ENCODE measurements around the gene PMEPA1. TPM values are rescaled to one million over a fixed set of nuclear protein-coding genes. Genes with fewer than 3 reads are reported as not detected.

The PMEPA1 gene
- total RNA-seq, 2 experiments from 2014 or later, result 15.7 to 18.0 TPM

DNA sequence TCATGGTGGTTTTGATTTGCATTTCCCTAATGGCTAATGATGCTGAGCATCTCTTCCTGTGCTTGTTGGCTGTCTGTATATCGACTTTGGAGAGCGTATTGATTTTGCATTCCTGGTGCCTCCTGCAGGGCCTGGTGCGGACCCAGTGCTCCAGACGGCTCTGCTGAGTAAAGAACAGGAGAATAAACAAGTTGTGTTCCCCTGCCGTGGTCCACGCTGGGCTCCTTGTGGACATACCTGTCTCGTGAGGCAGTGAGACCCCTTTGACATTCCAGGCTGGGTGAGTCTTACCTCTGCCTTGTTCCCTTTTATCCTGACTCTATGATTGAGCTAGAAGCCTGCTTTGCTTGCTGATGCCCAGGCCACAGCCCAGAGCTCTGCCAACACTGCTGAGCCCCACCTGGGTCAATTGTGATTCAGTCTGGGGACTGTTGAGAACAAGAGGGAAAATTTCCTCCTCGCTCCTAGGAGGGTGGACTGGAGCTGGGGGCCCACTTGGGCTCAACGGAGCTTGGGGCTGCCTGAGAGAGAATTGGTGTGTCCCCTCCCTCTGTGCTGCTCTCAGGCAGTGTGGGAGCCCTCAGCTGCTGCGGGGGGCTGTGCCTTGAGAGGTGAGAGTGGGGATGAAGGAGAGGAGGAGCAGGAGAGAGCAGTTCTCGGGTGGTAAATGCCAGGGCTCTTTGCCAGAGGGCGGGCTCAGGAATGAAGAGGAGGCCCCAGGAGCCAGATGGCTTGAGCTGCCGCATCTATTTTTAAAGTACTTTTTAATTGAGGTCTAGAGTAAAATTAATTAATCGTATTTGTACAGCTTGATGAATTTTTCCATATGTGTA is 43.7 kb upstream of the PMEPA1 start:
- H3K27me3 Mint-ChIP-seq, result peaks cover 40% of the 10 kb centered on the region
- Histone ChIP-seq H3K4me3 (ENCODE audit: low read length) (no peak overlapping the region), H3K4me1 (ENCODE audit: insufficient read depth, low read length) (peaks cover 9% of the 10 kb centered on the region), H3K27me3 (ENCODE audit: control insufficient read depth in 1 of 2, insufficient read depth in 2 of 2, low read length in 2 of 2) (peaks cover 12 to 14% of the 10 kb centered on the region in 2 experiments), H3K36me3 (ENCODE audit: insufficient read depth, low read length) (no peaks in the 10 kb centered on the region), H3K27ac (ENCODE audit: low read depth in 1 of 2, low read length in 2 of 2) (no peak overlapping the region), H3K9me3 (ENCODE audit: control insufficient read depth in 1 of 2, insufficient read depth in 1 of 2, low read length in 2 of 2) (peaks cover 3 to 22% of the 10 kb centered on the region in 2 experiments)
- intact Hi-C loops (cut with DNase I, micrococcal nuclease), result no loop called here
- H3K9me3 Mint-ChIP-seq, result no peaks in the 10 kb centered on the region
- CTCF ChIA-PET, result no interaction called here
- no peaks in the 10 kb centered on the region for H3K36me3 Mint-ChIP-seq (ENCODE audit: low read depth)
- H3K4me1 Mint-ChIP-seq (ENCODE audit: low read depth), result peaks cover 5% of the 10 kb centered on the region
- no peak for DNase-seq
- no peak overlapping the region for H3K27ac Mint-ChIP-seq
- no peak overlapping the region for H3K4me3 Mint-ChIP-seq
- POLR2A ChIA-PET, result no interaction called here
- TF ChIP-seq, protein P1, sequence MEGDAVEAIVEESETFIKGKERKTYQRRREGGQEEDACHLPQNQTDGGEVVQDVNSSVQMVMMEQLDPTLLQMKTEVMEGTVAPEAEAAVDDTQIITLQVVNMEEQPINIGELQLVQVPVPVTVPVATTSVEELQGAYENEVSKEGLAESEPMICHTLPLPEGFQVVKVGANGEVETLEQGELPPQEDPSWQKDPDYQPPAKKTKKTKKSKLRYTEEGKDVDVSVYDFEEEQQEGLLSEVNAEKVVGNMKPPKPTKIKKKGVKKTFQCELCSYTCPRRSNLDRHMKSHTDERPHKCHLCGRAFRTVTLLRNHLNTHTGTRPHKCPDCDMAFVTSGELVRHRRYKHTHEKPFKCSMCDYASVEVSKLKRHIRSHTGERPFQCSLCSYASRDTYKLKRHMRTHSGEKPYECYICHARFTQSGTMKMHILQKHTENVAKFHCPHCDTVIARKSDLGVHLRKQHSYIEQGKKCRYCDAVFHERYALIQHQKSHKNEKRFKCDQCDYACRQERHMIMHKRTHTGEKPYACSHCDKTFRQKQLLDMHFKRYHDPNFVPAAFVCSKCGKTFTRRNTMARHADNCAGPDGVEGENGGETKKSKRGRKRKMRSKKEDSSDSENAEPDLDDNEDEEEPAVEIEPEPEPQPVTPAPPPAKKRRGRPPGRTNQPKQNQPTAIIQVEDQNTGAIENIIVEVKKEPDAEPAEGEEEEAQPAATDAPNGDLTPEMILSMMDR (IDR thresholded peaks at IDR 0.05), result no peak
- ATAC-seq (ENCODE audit: poor library complexity), result no peak

DNA sequence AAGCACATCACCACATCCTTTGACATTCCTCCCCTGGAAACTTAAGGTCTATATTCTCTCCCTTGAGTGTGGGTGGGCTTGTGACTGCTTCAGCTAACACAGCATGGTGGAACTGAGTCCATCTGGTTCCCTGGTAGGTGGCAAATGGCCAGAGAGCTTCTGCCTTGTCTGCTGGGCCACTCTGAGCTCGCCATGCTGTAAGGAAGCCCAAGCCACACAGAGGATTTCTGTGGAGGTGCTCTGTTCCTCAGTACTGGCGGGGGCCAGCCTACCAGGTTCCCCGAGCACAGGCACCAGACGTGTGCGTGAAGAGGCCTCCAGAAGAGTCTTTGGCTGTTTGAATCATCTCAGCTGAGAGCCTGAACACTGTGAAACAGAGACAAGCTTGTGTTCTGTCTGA is 41.6 kb upstream of the PMEPA1 start:
- no peak overlapping the region for H3K27ac ChIP-seq (ENCODE audit: low read depth in 1 of 2, low read length in 2 of 2)
- ChIA-PET CTCF (no interaction called here), POLR2A (no interaction called here)
- intact Hi-C loops (cut with DNase I, micrococcal nuclease), result no loop called here
- no peaks in the 10 kb centered on the region for H3K36me3 ChIP-seq (ENCODE audit: insufficient read depth, low read length)
- Mint-ChIP-seq H3K4me1 (ENCODE audit: low read depth) (peaks cover 9% of the 10 kb centered on the region), H3K27me3 (peaks cover 45% of the 10 kb centered on the region), H3K36me3 (ENCODE audit: low read depth) (no peaks in the 10 kb centered on the region), H3K9me3 (no peaks in the 10 kb centered on the region), H3K27ac (no peak overlapping the region), H3K4me3 (no peak overlapping the region)
- ATAC-seq (ENCODE audit: poor library complexity), result no peak
- no peak for DNase-seq
- TF ChIP-seq, protein P1 (IDR thresholded peaks at IDR 0.05), result no peak
- peaks cover 0 to 18% of the 10 kb centered on the region in 2 experiments for H3K9me3 ChIP-seq (ENCODE audit: control insufficient read depth in 1 of 2, insufficient read depth in 1 of 2, low read length in 2 of 2)
- peaks cover 12 to 18% of the 10 kb centered on the region in 2 experiments for H3K27me3 ChIP-seq (ENCODE audit: control insufficient read depth in 1 of 2, insufficient read depth in 2 of 2, low read length in 2 of 2)
- H3K4me1 ChIP-seq (ENCODE audit: insufficient read depth, low read length), result peaks cover 11% of the 10 kb centered on the region
- no peak overlapping the region for H3K4me3 ChIP-seq (ENCODE audit: low read length)

DNA sequence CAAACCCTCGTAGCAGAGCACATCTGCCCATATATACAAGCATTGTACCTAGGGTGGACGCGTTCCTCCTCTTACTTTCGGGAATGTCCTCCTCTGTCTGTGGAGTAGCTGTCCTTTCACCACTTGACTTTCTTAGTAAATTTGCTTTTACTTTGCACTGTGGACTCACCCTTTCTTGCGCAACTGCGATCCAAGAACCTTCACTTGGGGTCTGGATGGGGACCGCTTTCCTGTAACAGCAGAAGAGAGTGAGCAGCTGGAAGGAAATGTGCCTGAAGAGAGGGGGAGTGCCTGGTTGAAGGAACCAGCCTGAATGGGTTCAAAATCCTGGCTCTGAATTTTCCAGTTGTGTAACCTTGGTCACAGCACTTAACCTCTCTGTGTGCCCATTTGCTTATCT is 40.1 kb upstream of the PMEPA1 start:
- no peak overlapping the region for H3K27ac ChIP-seq (ENCODE audit: low read depth in 1 of 2, low read length in 2 of 2)
- Mint-ChIP-seq H3K9me3 (no peaks in the 10 kb centered on the region), H3K36me3 (ENCODE audit: low read depth) (no peaks in the 10 kb centered on the region), H3K27me3 (peaks cover 35% of the 10 kb centered on the region), H3K27ac (no peak overlapping the region), H3K4me3 (no peak overlapping the region), H3K4me1 (ENCODE audit: low read depth) (peaks cover 9% of the 10 kb centered on the region)
- ChIA-PET POLR2A (no interaction called here), CTCF (no interaction called here)
- H3K9me3 ChIP-seq (ENCODE audit: control insufficient read depth in 1 of 2, insufficient read depth in 1 of 2, low read length in 2 of 2), result peaks cover 0 to 18% of the 10 kb centered on the region in 2 experiments
- DNase-seq (no peak), ATAC-seq (ENCODE audit: poor library complexity) (no peak)
- H3K27me3 ChIP-seq (ENCODE audit: control insufficient read depth in 1 of 2, insufficient read depth in 2 of 2, low read length in 2 of 2), result peaks cover 9 to 17% of the 10 kb centered on the region in 2 experiments
- TF ChIP-seq, protein P1 (IDR thresholded peaks at IDR 0.05), result no peak
- intact Hi-C loops (cut with DNase I, micrococcal nuclease), result no loop called here
- peaks cover 11% of the 10 kb centered on the region for H3K4me1 ChIP-seq (ENCODE audit: insufficient read depth, low read length)
- no peak overlapping the region for H3K4me3 ChIP-seq (ENCODE audit: low read length)
- H3K36me3 ChIP-seq (ENCODE audit: insufficient read depth, low read length), result no peaks in the 10 kb centered on the region

Data from CD4-positive, alpha-beta T cell (primary cell).